Measurements from ENCODE around the gene AGAP3. TPM values are rescaled to one million over a fixed set of nuclear protein-coding genes. Genes with fewer than 3 reads are reported as not detected.

Gene AGAP3
- total and polyA plus RNA-seq, 2 of the 4 experiments (the other 2 are of a cell fraction): 35.3 to 93.9 TPM

GRCh38 chr7:151095123-151095797 is 9.0 kb downstream of the AGAP3 start:
- H3K9ac ChIP-seq (ENCODE audit: low read depth, low read length): no peak overlapping the region
- H2AK5ac ChIP-seq (ENCODE audit: low read depth, low read length): no peak overlapping the region; the same call in 1 of the 2 replicates
- BruUV-seq (replicated peaks): no TSS peak
- ATAC-seq (ENCODE audit: low read depth) (no peak), DNase-seq (no peak)
- dilution Hi-C loops (cut with HindIII; ENCODE audit: low sequenced_read_pairs, unreplicated experiment): no loop called here
- H3K18ac ChIP-seq (ENCODE audit: low read depth, low read length): no peak overlapping the region
- no peak overlapping the region for H3K23ac ChIP-seq (ENCODE audit: low read depth, low read length)
- no peak overlapping the region for H2BK120ac ChIP-seq (ENCODE audit: low read depth, low read length)
- intact Hi-C loops (cut with micrococcal nuclease): no loop called here
- no peak overlapping the region for H4K91ac ChIP-seq (ENCODE audit: insufficient read depth, low read depth, low read length)
- peak overlapping the region; percentile 26 for H2AK9ac ChIP-seq (replicated peaks; ENCODE audit: low read depth, low read length, poor library complexity)
- no peak overlapping the region for H2AFZ ChIP-seq (replicated peaks; ENCODE audit: low read length, poor library complexity)
- H3K4me1 ChIP-seq (ENCODE audit: control insufficient read depth, insufficient read depth, low read length): peaks cover 11% of the 10 kb centered on the region
- no peak overlapping the region; the same call in 1 of the 2 replicates for H3K14ac ChIP-seq (replicated peaks; ENCODE audit: low read depth, low read length)
- no peak overlapping the region for H3K4ac ChIP-seq (ENCODE audit: low read depth, low read length)
- ChIA-PET CTCF (interaction anchor here (1.3 kb wide), 1 partner anchor 15 kb away, joined by 4 read pairs; no protein-coding TSS in a partner anchor), POLR2A (ENCODE audit: unreplicated experiment) (no interaction called here)
- no peak overlapping the region for H3K56ac ChIP-seq (ENCODE audit: extremely low read depth, insufficient read depth, low read length)
- no peaks in the 10 kb centered on the region for H3K27me3 ChIP-seq (ENCODE audit: control insufficient read depth, insufficient read depth, low read length)
- H3K27ac ChIP-seq (ENCODE audit: insufficient read depth, low read length): no peak overlapping the region; the same call in 1 of the 2 replicates
- no peak overlapping the region for H3K4me3 ChIP-seq (ENCODE audit: insufficient read depth, low read depth, low read length)
- no peak overlapping the region for H2BK15ac ChIP-seq (ENCODE audit: low read depth, low read length)
- peaks cover 11% of the 10 kb centered on the region; the same call in 1 of the 2 replicates for H3K36me3 ChIP-seq (ENCODE audit: control insufficient read depth, insufficient read depth, low read length)
- no peak overlapping the region for H2BK20ac ChIP-seq (ENCODE audit: low read depth, low read length)
- H4K20me1 ChIP-seq (ENCODE audit: insufficient read depth, low read length): peaks cover 91% of the 10 kb centered on the region
- H3K9me1 ChIP-seq (ENCODE audit: insufficient read depth, low read length): peaks cover 12% of the 10 kb centered on the region; the same call in 1 of the 2 replicates
- no peaks in the 10 kb centered on the region for H3K9me3 ChIP-seq (ENCODE audit: control insufficient read depth, insufficient read depth, low read length)
- in situ Hi-C loops (cut with MboI; ENCODE audit: low sequenced_read_pairs): no loop called here
- H4K8ac ChIP-seq (ENCODE audit: low read depth in 2 of 2, low read length in 2 of 2): no peak overlapping the region
- no peak overlapping the region for H2BK5ac ChIP-seq (ENCODE audit: low read depth, low read length, poor library complexity, severe bottlenecking)
- no peak overlapping the region for H3K4me2 ChIP-seq (ENCODE audit: low read depth, low read length)
- WGBS, 2 experiments (ENCODE audit: extremely low coverage in 2 of 2, insufficient read length in 1 of 2): 85% methylated on average over 5 of the region's 10 CpGs; no CpG with 5 or more reads in 1 of the 2 experiments
- H4K5ac ChIP-seq (ENCODE audit: low read depth, low read length): no peak overlapping the region
- H3K79me1 ChIP-seq (ENCODE audit: low read depth in 1 of 2, low read length in 2 of 2): peaks cover 6 to 85% of the 10 kb centered on the region in 2 experiments; a peak in 3 of 4 replicates
- TF ChIP-seq FOS (IDR thresholded peaks at IDR 0.05; ENCODE audit: low read depth, low read length) (no peak), USF2 (IDR thresholded peaks at IDR 0.05; ENCODE audit: low read depth, low read length) (no peak), CEBPB (IDR thresholded peaks at IDR 0.05; ENCODE audit: low read depth, low read length) (no peak), ELK1 (IDR thresholded peaks at IDR 0.05; ENCODE audit: borderline replicate concordance, low read depth, low read length) (no peak), MXI1 (IDR thresholded peaks at IDR 0.05; ENCODE audit: borderline replicate concordance, low read depth, low read length) (no peak), CHD1 (IDR thresholded peaks at IDR 0.05; ENCODE audit: low read depth, low read length) (no peak), RAD21 (IDR thresholded peaks at IDR 0.05; ENCODE audit: low read length) (no peak), RFX5 (IDR thresholded peaks at IDR 0.05; ENCODE audit: low read depth, low read length) (no peak), BHLHE40 (IDR thresholded peaks at IDR 0.05; ENCODE audit: low read depth, low read length) (no peak), RCOR1 (IDR thresholded peaks at IDR 0.05; ENCODE audit: insufficient replicate concordance, low read length) (no peak), CTCF (conservative IDR thresholded peaks at IDR 0.05; ENCODE audit: low read depth, low read length) (0 out of 2 replicates have a peak, but pooled peaks have one; percentile 1), MAFK (IDR thresholded peaks at IDR 0.05; ENCODE audit: low read depth, low read length) (0 out of 2 replicates have a peak, but pooled peaks have one; percentile 8), MAZ (IDR thresholded peaks at IDR 0.05; ENCODE audit: borderline replicate concordance, low read depth, low read length) (no peak), SMC3 (IDR thresholded peaks at IDR 0.05; ENCODE audit: low read depth, low read length) (no peak)
